SK-N-SH treated with all-trans-retinoic acid at 6 μM for 48 hours (cell line): ENCODE measurements around the gene BOD1.

Experiments used
- ARNTL ChIP-seq: fragments of 450-650 bp; formaldehyde crosslinking; IDR thresholded peaks from 2 replicates; pipeline ENCODE4 v1.5.0; 2020; ENCODE audit warnings: low read depth, mild to moderate bottlenecking, moderate library complexity, borderline replicate concordance
- BACH2 ChIP-seq: fragments of 250-450 bp; sonication (Bioruptor Pico); IDR thresholded peaks from 2 replicates; pipeline ENCODE4 v1.9.0; 2021; ENCODE audit warnings: mild to moderate bottlenecking, borderline replicate concordance
- CSRNP3 ChIP-seq: fragments of 250-450 bp; sonication (Bioruptor Pico); IDR thresholded peaks from 2 replicates; pipeline ENCODE4 v1.5.1; 2021; ENCODE audit warnings: mild to moderate bottlenecking, moderate library complexity
- GLIS3 ChIP-seq: fragments of 250-450 bp; sonication (Bioruptor Pico); IDR thresholded peaks from 2 replicates; pipeline ENCODE4 v1.5.0; 2020; ENCODE audit warnings: mild to moderate bottlenecking, moderate library complexity
- ISL1 ChIP-seq: fragments of 250-450 bp; sonication (Bioruptor Pico); IDR thresholded peaks from 2 replicates; pipeline ENCODE4 v2.1.2; 2022; ENCODE audit warnings: mild to moderate bottlenecking, moderate library complexity
- PATZ1 ChIP-seq: fragments of 250-450 bp; sonication (Bioruptor Pico); IDR thresholded peaks from 2 replicates; pipeline ENCODE4 v1.8.0; 2020; ENCODE audit warnings: mild to moderate bottlenecking, moderate library complexity, borderline replicate concordance
- POU6F1 ChIP-seq: fragments of 250-450 bp; sonication (Bioruptor Pico); IDR thresholded peaks from 2 replicates; pipeline ENCODE4 v1.8.0; 2021; ENCODE audit warnings: low read depth, mild to moderate bottlenecking, moderate library complexity, borderline replicate concordance
- SNAI2 ChIP-seq: fragments of 250-450 bp; sonication (Bioruptor Pico); IDR thresholded peaks from 2 replicates; pipeline ENCODE4 v1.5.0; 2020; ENCODE audit warnings: mild to moderate bottlenecking, moderate library complexity
- ZFP3 ChIP-seq: fragments of 250-450 bp; sonication (Bioruptor Pico); IDR thresholded peaks from 2 replicates; pipeline ENCODE4 v1.5.0; 2020; ENCODE audit warnings: mild to moderate bottlenecking, moderate library complexity
- ZFP30 ChIP-seq: fragments of 450-650 bp; formaldehyde crosslinking; IDR thresholded peaks from 2 replicates; pipeline ENCODE4 v1.5.0; 2022; ENCODE audit warnings: mild to moderate bottlenecking, moderate library complexity
- ZNF565 ChIP-seq: fragments of 450-650 bp; formaldehyde crosslinking; conservative IDR thresholded peaks from 2 replicates; pipeline ENCODE4 v1.5.0; 2020; ENCODE audit warnings: low read depth, mild to moderate bottlenecking, moderate library complexity
- TF ChIP-seq, protein P1 (sequence below): fragments of 250-450 bp; sonication (Bioruptor Pico); IDR thresholded peaks from 2 replicates; pipeline ENCODE4 v1.5.1; 2020; ENCODE audit warnings: low read depth, mild to moderate bottlenecking, moderate library complexity

GRCh38 chr5:173653822-173654523, 37.5 kb upstream of the BOD1 start:
- TF ChIP-seq, protein P1, sequence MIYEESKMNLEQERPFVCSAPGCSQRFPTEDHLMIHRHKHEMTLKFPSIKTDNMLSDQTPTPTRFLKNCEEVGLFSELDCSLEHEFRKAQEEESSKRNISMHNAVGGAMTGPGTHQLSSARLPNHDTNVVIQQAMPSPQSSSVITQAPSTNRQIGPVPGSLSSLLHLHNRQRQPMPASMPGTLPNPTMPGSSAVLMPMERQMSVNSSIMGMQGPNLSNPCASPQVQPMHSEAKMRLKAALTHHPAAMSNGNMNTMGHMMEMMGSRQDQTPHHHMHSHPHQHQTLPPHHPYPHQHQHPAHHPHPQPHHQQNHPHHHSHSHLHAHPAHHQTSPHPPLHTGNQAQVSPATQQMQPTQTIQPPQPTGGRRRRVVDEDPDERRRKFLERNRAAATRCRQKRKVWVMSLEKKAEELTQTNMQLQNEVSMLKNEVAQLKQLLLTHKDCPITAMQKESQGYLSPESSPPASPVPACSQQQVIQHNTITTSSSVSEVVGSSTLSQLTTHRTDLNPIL (CRISPR knock-in tag): no peak
- TF ChIP-seq ZFP30 (no peak), GLIS3 (CRISPR knock-in tag) (no peak), ZFP3 (no peak), POU6F1 (CRISPR knock-in tag) (no peak), SNAI2 (CRISPR knock-in tag) (no peak), BACH2 (CRISPR knock-in tag) (no peak), PATZ1 (CRISPR knock-in tag) (no peak), ARNTL (CRISPR knock-in tag) (no peak), ZNF565 (CRISPR knock-in tag) (no peak), ISL1 (no peak), CSRNP3 (CRISPR knock-in tag) (no peak)
